GM23338 (cell line): ENCODE results near the gene PRKAB2. TPM values are rescaled to one million over a fixed set of nuclear protein-coding genes. Genes with fewer than 3 reads are reported as not detected.

ENCODE experiments used
- ATAC-seq: fragments of 200-7000 bp; cut with Tn5 transposase; 3 replicates; pipeline ENCODE4 v1.9.1; 2020
- DNase-seq: peaks from one replicate; pipeline ENCODE4 v3.0.0-alpha.2; 2015; ENCODE audit warnings: low spot score
- H2AFZ ChIP-seq: fragments of 200-600 bp; sonication (generic); 2 replicates; pipeline ENCODE4 v1.8.0; 2016; ENCODE audit warnings: antibody characterized with exemption, mild to moderate bottlenecking, moderate library complexity
- H3F3A ChIP-seq: fragments of 200-600 bp; sonication (generic); replicated peaks from 2 replicates; pipeline ENCODE4 v1.8.0; 2017; ENCODE audit warnings: antibody characterized with exemption, mixed run types, low read depth
- H3K27ac ChIP-seq: fragments of 200-600 bp; sonication (generic); 2 replicates; pipeline ENCODE4 v1.6.1; 2016; ENCODE audit warnings: low read depth
- H3K27me3 ChIP-seq: fragments of 200-600 bp; sonication (generic); 2 replicates; pipeline ENCODE4 v1.8.0; 2016; ENCODE audit warnings: mild to moderate bottlenecking, mixed run types, moderate library complexity; ENCODE audit not compliant: insufficient read depth
- H3K36me3 ChIP-seq: fragments of 200-600 bp; sonication (generic); 2 replicates; pipeline ENCODE4 v1.8.0; 2016; ENCODE audit warnings: mild to moderate bottlenecking; ENCODE audit not compliant: insufficient read depth
- H3K4me1 ChIP-seq: fragments of 200-600 bp; sonication (generic); 2 replicates; pipeline ENCODE4 v1.8.0; 2016; ENCODE audit warnings: mild to moderate bottlenecking, moderate library complexity; ENCODE audit not compliant: insufficient read depth
- H3K4me2 ChIP-seq: fragments of 200-600 bp; sonication (generic); 2 replicates; pipeline ENCODE4 v1.7.1; 2017; ENCODE audit warnings: mixed run types
- H3K4me3 ChIP-seq: fragments of 200-600 bp; sonication (generic); 2 replicates; pipeline ENCODE4 v1.6.1; 2016; ENCODE audit warnings: mixed run types
- H3K79me2 ChIP-seq: fragments of 200-600 bp; sonication (generic); replicated peaks from 2 replicates; pipeline ENCODE4 v1.8.0; 2017; ENCODE audit warnings: mild to moderate bottlenecking; ENCODE audit not compliant: insufficient read depth
- H3K9me2 ChIP-seq: fragments of 200-600 bp; sonication (generic); 2 replicates; pipeline ENCODE4 v1.8.0; 2017; ENCODE audit not compliant: insufficient read depth
- H4K20me1 ChIP-seq: fragments of 200-600 bp; sonication (generic); replicated peaks from 2 replicates; pipeline ENCODE4 v1.8.0; 2017; ENCODE audit warnings: mild to moderate bottlenecking; ENCODE audit not compliant: insufficient read depth
- H3K27ac Mint-ChIP-seq: 2 replicates; pipeline ENCODE4 v1.8.0; 2020; ENCODE audit warnings: inconsistent platforms, mild to moderate bottlenecking, moderate library complexity, mixed read lengths
- H3K27me3 Mint-ChIP-seq: 3 replicates; pipeline ENCODE4 v1.8.0; 2022; ENCODE audit warnings: low read depth, mild to moderate bottlenecking, moderate library complexity, mixed read lengths, inconsistent platforms; ENCODE audit not compliant: insufficient read depth, poor library complexity
- H3K36me3 Mint-ChIP-seq: 3 replicates; pipeline ENCODE4 v1.8.0; 2021; ENCODE audit warnings: low read depth, mild to moderate bottlenecking, inconsistent platforms, moderate library complexity, mixed read lengths
- H3K4me1 Mint-ChIP-seq: 3 replicates; pipeline ENCODE4 v1.8.0; 2020; ENCODE audit warnings: mild to moderate bottlenecking, inconsistent platforms, mixed read lengths
- H3K4me3 Mint-ChIP-seq: 3 replicates; pipeline ENCODE4 v1.8.0; 2021; ENCODE audit warnings: moderate library complexity, mild to moderate bottlenecking, inconsistent platforms, mixed read lengths
- H3K9me3 Mint-ChIP-seq: 3 replicates; pipeline ENCODE4 v1.8.0; 2020; ENCODE audit warnings: moderate library complexity, mild to moderate bottlenecking, inconsistent platforms, mixed read lengths
- CTCF ChIP-seq, 2 experiments: fragments of 200-600 bp in 1 of 2; sonication (generic) in 1 of 2; conservative IDR thresholded peaks; 2 replicates each; pipeline versions ENCODE4 v1.5.1 to v1.6.1; 2016 to 2017; ENCODE audit warnings: antibody characterized with exemption in 2 of 2, low read depth in 2 of 2, mild to moderate bottlenecking in 2 of 2, moderate library complexity in 1 of 2
- EZH2phosphoT487 ChIP-seq: fragments of 200-600 bp; sonication (generic); IDR thresholded peaks from one replicate; pipeline ENCODE4 v1.8.1; 2018; ENCODE audit warnings: antibody characterized with exemption; ENCODE audit not compliant: unreplicated experiment
- JUNB ChIP-seq: IDR thresholded peaks from one replicate; pipeline ENCODE4 v1.6.1; 2016; ENCODE audit warnings: antibody characterized with exemption; ENCODE audit not compliant: unreplicated experiment
- REST ChIP-seq: IDR thresholded peaks from one replicate; pipeline ENCODE4 v1.6.1; 2018; ENCODE audit warnings: antibody characterized with exemption; ENCODE audit not compliant: unreplicated experiment
- ZNF462 ChIP-seq: fragments of 250-450 bp; sonication (Bioruptor Pico); IDR thresholded peaks from 2 replicates; pipeline ENCODE4 v1.5.0; 2020; ENCODE audit warnings: mild to moderate bottlenecking, moderate library complexity
- polyA plus RNA-seq: library from polyadenylated mRNA; unstranded; fragments of >200 nt; fragmentation: Nextera tagmentation; extraction: Ambion mirVana; gene quantifications from 2 replicates; pipeline ENCODE4 v1.2.1, GENCODE V29; 2016
- total RNA-seq: library from RNA; depleted of rRNA; stranded (reverse); fragments of >200 nt; shearing (Covaris generic); gene quantifications from 2 replicates; pipeline ENCODE4 v1.2.3, GENCODE V29; 2014

Gene PRKAB2
- total and polyA plus RNA-seq, 2 experiments from 2014 or later, result 15.9 to 32.2 TPM

GRCh38 chr1:147109762-147110161 is 62.5 kb downstream of the PRKAB2 start (continued):
- TF ChIP-seq ZNF462 (no peak), JUNB (no peak)

GRCh38 chr1:147109041-147109440 is 63.2 kb downstream of the PRKAB2 start:
- ATAC-seq, result no peak
- H3K4me2 ChIP-seq, result no peak overlapping the region
- no peaks in the 10 kb centered on the region for H3K79me2 ChIP-seq
- H3K4me3 ChIP-seq, result no peak overlapping the region
- no peak overlapping the region for H3K27ac Mint-ChIP-seq
- H3K4me3 Mint-ChIP-seq, result no peak overlapping the region
- no peaks in the 10 kb centered on the region for H3K4me1 ChIP-seq
- H3K9me3 Mint-ChIP-seq, result no peaks in the 10 kb centered on the region
- H3K27me3 ChIP-seq, result no peaks in the 10 kb centered on the region
- DNase-seq, result no peak
- H3K27ac ChIP-seq, result no peak overlapping the region
- no peaks in the 10 kb centered on the region for H3K36me3 ChIP-seq
- 0 out of 2 replicates have a peak, but pooled peaks cover 3% of the 10 kb centered on the region for H3K9me2 ChIP-seq
- H2AFZ ChIP-seq, result no peak overlapping the region
- H3F3A ChIP-seq, result no peaks in the 10 kb centered on the region
- no peaks in the 10 kb centered on the region for H4K20me1 ChIP-seq
- H3K36me3 Mint-ChIP-seq, result no peaks in the 10 kb centered on the region
- peaks cover 2% of the 10 kb centered on the region for H3K27me3 Mint-ChIP-seq
- H3K4me1 Mint-ChIP-seq, result no peaks in the 10 kb centered on the region
- TF ChIP-seq EZH2phosphoT487 (no peak), CTCF (conservative IDR thresholded peaks at IDR 0.05; ENCODE audit: low read depth in 2 of 2) (no peak), REST (no peak)
